Ascending aorta (tissue), 2 donors: Measurements from ENCODE around the gene TXNRD1. TPM values are rescaled to one million over a fixed set of nuclear protein-coding genes. Genes with fewer than 3 reads are reported as not detected.
"Not testable (repeated sequence)": the region's sequence is repeated elsewhere in the genome, so short reads cannot be mapped to it uniquely, and the experiment has no call there.

Source experiments
- DNase-seq, 2 donors: peaks; one replicate each; pipeline ENCODE4 v3.0.0-alpha.2; 2019; ENCODE audit warnings: low spot score in 2 of 2
- H3K27ac ChIP-seq, 2 donors: fragments of 200-600 bp; sonication (generic); one replicate each; pipeline ENCODE4 v1.5.1; 2016 to 2017; ENCODE audit warnings: mild to moderate bottlenecking in 1 of 2
- H3K27me3 ChIP-seq: fragments of 200-600 bp; sonication (generic); one replicate; pipeline ENCODE4 v1.5.1; 2017
- H3K36me3 ChIP-seq, 2 donors: fragments of 200-600 bp; sonication (generic); one replicate each; pipeline ENCODE4 v1.5.1; 2016
- H3K4me1 ChIP-seq, 2 donors: fragments of 200-600 bp; sonication (generic); one replicate each; pipeline ENCODE4 v1.5.1; 2016 to 2017; ENCODE audit warnings: mild to moderate bottlenecking in 1 of 2
- H3K4me3 ChIP-seq, 2 donors: fragments of 200-600 bp; sonication (generic); one replicate each; pipeline ENCODE4 v1.5.1; 2016 to 2017; ENCODE audit warnings: mild to moderate bottlenecking in 1 of 2
- H3K9me3 ChIP-seq, 2 donors: fragments of 200-600 bp; sonication (generic); one replicate each; pipeline ENCODE4 v1.5.1; 2016
- intact Hi-C: fragments of 100-400 bp; cut with DNase I; formaldehyde crosslinking; loops from one replicate; pipeline ENCODE4 v1.15.1; 2023
- total RNA-seq: library from RNA; depleted of rRNA; stranded (reverse); fragments of >200 nt; gene quantifications from one replicate; pipeline ENCODE4 v1.1.0, GENCODE V29; 2016
- TF ChIP-seq, protein P1 (sequence below), 3 experiments: fragments of 200-600 bp in 2 of 3; fragments of 450-650 bp in 1 of 3; sonication (generic) in 2 of 3; IDR thresholded peaks; one replicate each; pipeline ENCODE4 v1.5.1; 2016 to 2019; ENCODE audit warnings: antibody characterized with exemption in 3 of 3, mild to moderate bottlenecking in 1 of 3, moderate library complexity in 1 of 3

TXNRD1 gene
- total RNA-seq, 1 donor from 2014 or later, result 67.4 TPM

GRCh38 chr12:104212516-104212915 is 3.1 kb upstream of the TXNRD1 start:
- intact Hi-C loops, result no loop called here
- TF ChIP-seq, protein P1, sequence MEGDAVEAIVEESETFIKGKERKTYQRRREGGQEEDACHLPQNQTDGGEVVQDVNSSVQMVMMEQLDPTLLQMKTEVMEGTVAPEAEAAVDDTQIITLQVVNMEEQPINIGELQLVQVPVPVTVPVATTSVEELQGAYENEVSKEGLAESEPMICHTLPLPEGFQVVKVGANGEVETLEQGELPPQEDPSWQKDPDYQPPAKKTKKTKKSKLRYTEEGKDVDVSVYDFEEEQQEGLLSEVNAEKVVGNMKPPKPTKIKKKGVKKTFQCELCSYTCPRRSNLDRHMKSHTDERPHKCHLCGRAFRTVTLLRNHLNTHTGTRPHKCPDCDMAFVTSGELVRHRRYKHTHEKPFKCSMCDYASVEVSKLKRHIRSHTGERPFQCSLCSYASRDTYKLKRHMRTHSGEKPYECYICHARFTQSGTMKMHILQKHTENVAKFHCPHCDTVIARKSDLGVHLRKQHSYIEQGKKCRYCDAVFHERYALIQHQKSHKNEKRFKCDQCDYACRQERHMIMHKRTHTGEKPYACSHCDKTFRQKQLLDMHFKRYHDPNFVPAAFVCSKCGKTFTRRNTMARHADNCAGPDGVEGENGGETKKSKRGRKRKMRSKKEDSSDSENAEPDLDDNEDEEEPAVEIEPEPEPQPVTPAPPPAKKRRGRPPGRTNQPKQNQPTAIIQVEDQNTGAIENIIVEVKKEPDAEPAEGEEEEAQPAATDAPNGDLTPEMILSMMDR (IDR thresholded peaks at IDR 0.05), result no peak
- no peaks in the 10 kb centered on the region for H3K36me3 ChIP-seq
- H3K27ac ChIP-seq, result no peak overlapping the region
- H3K27me3 ChIP-seq, result no peaks in the 10 kb centered on the region
- peaks cover 0 to 6% of the 10 kb centered on the region in 2 donors for H3K4me1 ChIP-seq
- no peak for DNase-seq
- no peaks in the 10 kb centered on the region for H3K9me3 ChIP-seq
- H3K4me3 ChIP-seq, result no peak overlapping the region

DNA sequence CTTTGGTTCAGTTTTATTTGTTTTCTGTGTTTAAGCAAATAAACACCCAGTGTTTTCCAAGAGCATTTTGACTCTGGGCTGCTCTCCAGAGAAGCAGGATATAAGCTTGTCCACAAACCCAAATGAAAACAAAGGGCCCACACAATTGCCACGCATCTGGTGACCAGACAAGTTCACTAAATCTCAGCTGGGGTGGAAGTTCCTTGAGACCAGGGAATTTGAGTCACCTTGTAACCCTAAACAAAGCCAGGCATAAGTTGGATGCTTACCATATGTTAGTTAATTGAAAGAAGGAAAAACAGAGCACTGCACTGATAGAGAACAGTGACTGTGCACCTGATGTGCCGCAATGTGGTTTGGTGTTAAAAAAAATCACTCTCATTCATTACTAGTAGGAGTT is 1.6 kb upstream of the TXNRD1 start:
- Histone ChIP-seq H3K4me3 (no peak overlapping the region), H3K27ac (no peak overlapping the region), H3K4me1 (peaks cover 0 to 6% of the 10 kb centered on the region in 2 donors), H3K27me3 (no peaks in the 10 kb centered on the region), H3K36me3 (no peaks in the 10 kb centered on the region), H3K9me3 (no peaks in the 10 kb centered on the region)
- TF ChIP-seq, protein P1 (IDR thresholded peaks at IDR 0.05), result no peak
- DNase-seq, result no peak
- intact Hi-C loops, result loop anchor here (2.0 kb wide), 2 partner anchors 37 to 145 kb away; no protein-coding TSS in a partner anchor

- peaks cover 5 to 18% of the 10 kb centered on the region in 2 donors for H3K4me1 ChIP-seq
- intact Hi-C loops, result loop anchor here (1.0 to 5.0 kb wide), 2 partner anchors 73 to 86 kb away; partner anchors contain the start of gene EID3
- H3K36me3 ChIP-seq, result no peaks in the 10 kb centered on the region
- H3K27ac ChIP-seq, result peak overlapping the region; percentile 91 to 92
- H3K27me3 ChIP-seq, result no peaks in the 10 kb centered on the region
- H3K9me3 ChIP-seq, result no peaks in the 10 kb centered on the region
- H3K4me3 ChIP-seq, result peak overlapping the region; percentile 60 to 72
- TF ChIP-seq, protein P1 (IDR thresholded peaks at IDR 0.05), result no peak
- no peak for DNase-seq
Observed at GRCh38 chr12:104216521-104216924, 944 bp downstream of the TXNRD1 start.

DNA sequence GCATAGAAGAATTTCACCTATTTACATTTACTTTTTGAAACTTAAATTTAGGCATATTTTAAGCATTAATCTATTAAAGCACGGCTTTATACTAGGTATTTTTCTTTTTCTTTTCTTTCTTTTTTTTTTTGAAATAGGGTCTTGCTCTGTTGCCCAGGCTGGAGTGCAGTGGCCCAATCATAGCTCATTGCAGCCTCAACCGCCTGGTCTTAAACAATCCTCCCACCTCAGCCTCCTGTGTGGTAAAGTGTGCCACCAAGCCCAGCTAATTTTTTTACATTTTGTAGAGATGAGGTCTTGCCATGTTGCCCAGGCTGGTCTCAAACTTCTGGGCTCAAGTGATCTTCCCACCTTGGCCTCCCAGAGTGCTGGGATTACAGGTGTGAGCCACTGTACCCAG is 2.9 kb downstream of the TXNRD1 start:
- not testable (repeated sequence) for H3K9me3 ChIP-seq, DNase-seq, H3K4me3 ChIP-seq, H3K36me3 ChIP-seq, H3K27me3 ChIP-seq
- intact Hi-C loops, result loop anchor here (5.0 kb wide), 1 partner anchor 84 kb away; the partner anchor contains the start of gene EID3
- Histone ChIP-seq H3K27ac (peak overlapping the region; percentile 58 to 89), H3K4me1 (peaks cover 5 to 21% of the 10 kb centered on the region in 2 donors)

DNA sequence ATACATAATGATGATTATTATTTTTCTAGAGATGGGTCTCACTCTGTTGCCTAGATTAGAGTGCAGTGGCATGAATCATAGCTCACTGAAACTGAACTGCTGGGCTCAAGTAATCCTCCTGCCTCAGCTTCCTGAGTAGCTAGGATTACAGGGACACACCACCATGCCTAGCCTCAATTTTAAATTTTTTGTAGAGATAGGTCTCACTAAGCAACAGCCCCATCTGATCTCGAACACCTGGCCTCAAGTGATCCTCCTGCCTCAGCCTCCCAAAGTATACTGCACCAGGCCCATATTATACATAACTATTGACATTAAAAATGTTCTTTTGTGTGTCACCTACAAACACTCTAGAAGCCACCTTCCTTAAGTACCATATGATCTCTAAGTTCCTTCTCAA is 3.4 kb downstream of the TXNRD1 start:
- Histone ChIP-seq H3K4me1 (peaks cover 5 to 25% of the 10 kb centered on the region in 2 donors), H3K27me3 (no peaks in the 10 kb centered on the region), H3K36me3 (no peaks in the 10 kb centered on the region), H3K9me3 (no peaks in the 10 kb centered on the region), H3K27ac (peak overlapping the region; percentile 58 to 89), H3K4me3 (no peak overlapping the region)
- DNase-seq, result no peak
- intact Hi-C loops, result loop anchor here (5.0 kb wide), 1 partner anchor 83 kb away; the partner anchor contains the start of gene EID3
- TF ChIP-seq, protein P1 (IDR thresholded peaks at IDR 0.05), result no peak

DNA sequence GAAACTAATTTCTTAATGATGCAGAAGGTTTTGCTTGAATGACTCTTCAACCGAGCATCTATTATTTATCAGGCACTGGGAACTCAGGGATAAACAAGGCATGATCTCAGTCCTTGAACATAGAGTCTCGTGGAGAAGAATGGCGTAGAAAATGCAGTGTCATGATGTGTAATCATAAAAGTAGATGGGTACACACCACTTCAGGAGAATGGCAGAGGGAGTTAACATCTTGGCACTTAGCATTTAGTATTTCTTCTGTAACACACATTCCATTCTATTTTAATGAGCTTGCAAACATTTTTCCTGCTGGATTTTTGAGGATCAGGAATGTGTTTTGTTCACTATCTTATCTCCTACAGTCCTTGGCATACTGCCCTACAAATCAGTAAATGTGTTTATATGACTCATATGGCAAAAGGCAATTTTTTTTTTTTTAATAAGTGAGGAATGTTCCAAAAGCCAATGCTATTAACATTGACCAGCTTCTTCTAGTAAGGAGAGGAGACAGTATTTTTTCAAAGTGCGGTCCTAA is 3.8 kb downstream of the TXNRD1 start:
- H3K4me3 ChIP-seq, result peak overlapping the region in 1 of 2 donors; percentile 29
- no peak for DNase-seq
- no peaks in the 10 kb centered on the region for H3K27me3 ChIP-seq
- H3K4me1 ChIP-seq, result peaks cover 5 to 30% of the 10 kb centered on the region in 2 donors
- H3K9me3 ChIP-seq, result no peaks in the 10 kb centered on the region
- intact Hi-C loops, result loop anchor here (5.0 kb wide), 1 partner anchor 83 kb away; the partner anchor contains the start of gene EID3
- H3K36me3 ChIP-seq, result no peaks in the 10 kb centered on the region
- H3K27ac ChIP-seq, result peak overlapping the region; percentile 58 to 89
- TF ChIP-seq, protein P1 (IDR thresholded peaks at IDR 0.05), result no peak
